BE2C (cell line): Measurements from ENCODE around the gene AGAP3.

ENCODE experiments used
- DNase-seq: peaks from one replicate; pipeline ENCODE4 v3.0.0-alpha.2; 2020
- H3K27me3 ChIP-seq: fragments of 250-450 bp; sonication (Bioruptor Pico); 2 replicates; pipeline ENCODE4 v1.5.1; 2020; ENCODE audit warnings: mild to moderate bottlenecking
- H3K36me3 ChIP-seq: fragments of 250-450 bp; sonication (Bioruptor Pico); 2 replicates; pipeline ENCODE4 v1.5.1; 2020; ENCODE audit warnings: mild to moderate bottlenecking
- H3K4me1 ChIP-seq: fragments of 250-450 bp; sonication (Bioruptor Pico); 2 replicates; pipeline ENCODE4 v1.5.1; 2020
- H3K4me3 ChIP-seq: 2 replicates; pipeline ENCODE4 v1.5.1; 2011; ENCODE audit warnings: low read depth, low read length
- H3K9me3 ChIP-seq: fragments of 250-450 bp; sonication (Bioruptor Pico); 2 replicates; pipeline ENCODE4 v1.5.1; 2020
- TF ChIP-seq, protein P1 (sequence below): IDR thresholded peaks from 2 replicates; pipeline ENCODE4 v1.5.1; 2012; ENCODE audit warnings: mild to moderate bottlenecking, low read depth, low read length

AGAP3 gene

DNA sequence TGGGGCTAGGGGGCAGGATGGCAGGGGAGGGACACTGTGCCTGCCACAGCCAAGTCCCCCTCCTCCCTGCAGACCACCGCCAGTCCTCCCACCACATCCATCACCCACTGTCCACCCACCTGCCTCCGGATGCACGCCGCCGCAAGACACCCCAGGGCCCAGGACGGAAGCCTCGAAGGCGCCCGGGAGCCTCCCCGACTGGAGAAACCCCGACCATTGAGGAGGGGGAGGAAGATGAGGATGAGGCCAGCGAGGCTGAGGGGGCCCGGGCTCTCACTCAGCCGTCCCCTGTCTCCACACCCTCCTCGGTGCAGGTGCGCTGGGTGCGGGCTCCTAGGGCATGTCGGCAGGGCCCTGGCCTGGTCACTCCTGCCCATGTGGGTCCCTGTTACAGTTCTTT, 21.8 kb upstream of the AGAP3 start:
- no peak for DNase-seq
- no peak overlapping the region for H3K4me3 ChIP-seq
- TF ChIP-seq, protein P1, sequence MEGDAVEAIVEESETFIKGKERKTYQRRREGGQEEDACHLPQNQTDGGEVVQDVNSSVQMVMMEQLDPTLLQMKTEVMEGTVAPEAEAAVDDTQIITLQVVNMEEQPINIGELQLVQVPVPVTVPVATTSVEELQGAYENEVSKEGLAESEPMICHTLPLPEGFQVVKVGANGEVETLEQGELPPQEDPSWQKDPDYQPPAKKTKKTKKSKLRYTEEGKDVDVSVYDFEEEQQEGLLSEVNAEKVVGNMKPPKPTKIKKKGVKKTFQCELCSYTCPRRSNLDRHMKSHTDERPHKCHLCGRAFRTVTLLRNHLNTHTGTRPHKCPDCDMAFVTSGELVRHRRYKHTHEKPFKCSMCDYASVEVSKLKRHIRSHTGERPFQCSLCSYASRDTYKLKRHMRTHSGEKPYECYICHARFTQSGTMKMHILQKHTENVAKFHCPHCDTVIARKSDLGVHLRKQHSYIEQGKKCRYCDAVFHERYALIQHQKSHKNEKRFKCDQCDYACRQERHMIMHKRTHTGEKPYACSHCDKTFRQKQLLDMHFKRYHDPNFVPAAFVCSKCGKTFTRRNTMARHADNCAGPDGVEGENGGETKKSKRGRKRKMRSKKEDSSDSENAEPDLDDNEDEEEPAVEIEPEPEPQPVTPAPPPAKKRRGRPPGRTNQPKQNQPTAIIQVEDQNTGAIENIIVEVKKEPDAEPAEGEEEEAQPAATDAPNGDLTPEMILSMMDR, result no peak
- peaks cover 58% of the 10 kb centered on the region for H3K36me3 ChIP-seq
- H3K4me1 ChIP-seq, result peaks cover 11% of the 10 kb centered on the region
- no peaks in the 10 kb centered on the region for H3K27me3 ChIP-seq
- no peaks in the 10 kb centered on the region for H3K9me3 ChIP-seq

DNA sequence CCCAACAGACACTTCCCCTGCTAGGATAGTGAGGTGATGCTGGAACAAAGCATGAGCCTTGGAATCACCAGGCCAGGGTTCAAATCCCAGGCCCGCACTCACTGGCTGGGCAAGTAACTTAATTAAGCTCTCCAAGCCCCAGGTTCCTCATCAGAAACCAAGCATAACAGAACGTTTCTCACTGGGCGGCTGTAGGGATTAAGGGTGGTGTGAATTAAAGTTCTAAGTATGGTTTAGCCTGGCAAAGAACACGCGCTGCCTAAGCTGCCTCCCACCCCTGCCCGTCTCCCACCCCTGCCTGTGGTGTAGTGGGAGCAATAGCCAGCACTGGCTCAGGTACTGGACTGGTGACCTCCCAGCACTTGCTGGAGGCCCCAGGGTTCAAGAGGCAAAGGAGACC, 21.3 kb upstream of the AGAP3 start:
- TF ChIP-seq, protein P1, result no peak
- DNase-seq, result no peak
- peaks cover 11% of the 10 kb centered on the region for H3K4me1 ChIP-seq
- no peak overlapping the region for H3K4me3 ChIP-seq
- H3K27me3 ChIP-seq, result no peaks in the 10 kb centered on the region
- peaks cover 63% of the 10 kb centered on the region for H3K36me3 ChIP-seq
- H3K9me3 ChIP-seq, result no peaks in the 10 kb centered on the region

DNA sequence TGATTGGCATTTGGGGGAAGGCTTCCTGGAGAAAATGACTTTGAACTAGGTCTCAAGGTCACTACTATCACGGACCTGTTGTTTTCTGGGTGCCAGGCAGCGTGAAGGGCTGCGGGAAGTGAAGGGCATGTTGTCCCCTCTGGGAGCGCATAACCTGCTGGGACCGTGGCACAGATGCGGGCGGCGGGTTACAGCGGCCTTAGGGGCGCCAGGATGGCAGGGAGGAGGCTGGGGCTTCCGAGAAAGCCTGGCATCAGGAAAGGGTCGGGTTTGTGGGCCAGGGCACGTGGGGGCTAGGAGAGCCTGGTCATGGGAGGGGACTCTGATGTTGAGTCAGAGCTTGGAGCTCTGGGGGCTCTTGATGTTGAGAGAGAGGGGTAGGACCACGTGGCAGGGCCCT, 20.8 kb upstream of the AGAP3 start:
- TF ChIP-seq, protein P1, result no peak
- peaks cover 68% of the 10 kb centered on the region for H3K36me3 ChIP-seq
- no peaks in the 10 kb centered on the region for H3K27me3 ChIP-seq
- peaks cover 11% of the 10 kb centered on the region for H3K4me1 ChIP-seq
- H3K9me3 ChIP-seq, result no peaks in the 10 kb centered on the region
- no peak for DNase-seq
- no peak overlapping the region for H3K4me3 ChIP-seq

DNA sequence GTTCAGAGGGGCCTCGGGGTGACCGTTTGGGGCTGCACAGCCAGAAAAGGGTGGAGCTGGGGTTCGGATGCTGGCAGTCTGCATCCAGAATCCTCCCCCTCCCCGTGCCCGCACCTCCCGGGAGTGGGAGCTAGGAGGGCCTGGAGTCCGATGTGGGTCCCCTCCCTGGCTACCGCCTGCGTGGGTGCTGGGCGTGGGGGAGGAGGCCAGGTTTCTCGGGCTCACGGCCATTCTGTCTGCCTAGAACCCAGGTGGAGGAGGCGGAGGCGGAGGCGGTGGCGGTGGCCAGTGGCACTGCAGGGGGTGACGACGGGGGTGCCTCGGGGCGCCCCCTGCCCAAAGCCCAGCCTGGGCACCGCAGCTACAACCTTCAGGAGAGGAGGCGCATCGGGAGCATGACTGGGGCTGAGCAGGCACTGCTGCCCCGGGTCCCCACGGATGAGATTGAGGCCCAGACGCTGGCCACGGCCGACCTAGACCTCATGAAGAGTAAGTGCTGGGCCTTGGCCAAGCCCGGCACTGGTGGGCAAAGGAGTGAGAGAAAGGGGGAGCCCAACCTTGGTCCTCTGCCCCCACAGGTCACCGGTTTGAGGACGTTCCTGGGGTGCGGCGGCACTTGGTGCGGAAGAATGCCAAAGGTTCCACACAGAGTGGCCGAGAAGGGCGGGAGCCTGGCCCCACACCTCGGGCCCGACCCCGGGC, 19.9 kb upstream of the AGAP3 start:
- TF ChIP-seq, protein P1, result no peak
- Histone ChIP-seq H3K27me3 (no peaks in the 10 kb centered on the region), H3K4me3 (no peak overlapping the region), H3K9me3 (no peaks in the 10 kb centered on the region), H3K36me3 (peaks cover 77% of the 10 kb centered on the region), H3K4me1 (peaks cover 10% of the 10 kb centered on the region)
- no peak for DNase-seq

DNA sequence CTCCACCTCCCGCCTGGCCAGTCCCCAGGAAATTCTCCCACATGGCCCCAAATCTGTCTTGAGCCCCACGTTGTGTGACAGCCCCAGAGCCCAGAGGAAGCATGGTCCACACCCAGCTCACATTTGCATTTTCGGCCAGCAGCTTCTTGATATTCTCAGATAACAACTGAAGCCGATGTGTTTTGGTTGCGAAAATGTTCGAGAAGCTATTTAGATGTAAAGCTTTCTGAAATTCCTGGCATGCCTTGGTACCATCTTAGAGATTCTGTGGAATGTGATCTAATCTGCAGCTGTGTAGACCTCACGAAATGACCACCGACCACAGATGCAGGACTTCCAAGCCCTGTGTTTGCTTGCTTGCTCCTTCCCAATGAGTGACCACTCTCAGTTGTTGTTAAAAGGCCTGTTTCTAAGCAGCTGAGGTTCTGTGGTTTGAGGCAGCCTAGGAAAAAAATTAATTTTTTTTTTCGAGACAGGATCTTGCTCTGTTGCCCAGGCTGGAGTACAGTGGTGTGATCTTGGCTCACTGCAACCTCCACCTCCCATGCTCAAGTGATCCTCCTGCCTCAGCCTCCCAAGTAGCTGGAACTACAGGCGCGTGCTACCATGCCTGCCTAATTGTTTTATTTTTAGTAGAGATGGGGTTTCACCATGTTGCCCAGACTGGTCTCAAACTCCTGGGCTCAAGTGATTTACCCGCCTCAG, 18.1 kb upstream of the AGAP3 start:
- peaks cover 90% of the 10 kb centered on the region for H3K36me3 ChIP-seq
- TF ChIP-seq, protein P1, result no peak

DNA sequence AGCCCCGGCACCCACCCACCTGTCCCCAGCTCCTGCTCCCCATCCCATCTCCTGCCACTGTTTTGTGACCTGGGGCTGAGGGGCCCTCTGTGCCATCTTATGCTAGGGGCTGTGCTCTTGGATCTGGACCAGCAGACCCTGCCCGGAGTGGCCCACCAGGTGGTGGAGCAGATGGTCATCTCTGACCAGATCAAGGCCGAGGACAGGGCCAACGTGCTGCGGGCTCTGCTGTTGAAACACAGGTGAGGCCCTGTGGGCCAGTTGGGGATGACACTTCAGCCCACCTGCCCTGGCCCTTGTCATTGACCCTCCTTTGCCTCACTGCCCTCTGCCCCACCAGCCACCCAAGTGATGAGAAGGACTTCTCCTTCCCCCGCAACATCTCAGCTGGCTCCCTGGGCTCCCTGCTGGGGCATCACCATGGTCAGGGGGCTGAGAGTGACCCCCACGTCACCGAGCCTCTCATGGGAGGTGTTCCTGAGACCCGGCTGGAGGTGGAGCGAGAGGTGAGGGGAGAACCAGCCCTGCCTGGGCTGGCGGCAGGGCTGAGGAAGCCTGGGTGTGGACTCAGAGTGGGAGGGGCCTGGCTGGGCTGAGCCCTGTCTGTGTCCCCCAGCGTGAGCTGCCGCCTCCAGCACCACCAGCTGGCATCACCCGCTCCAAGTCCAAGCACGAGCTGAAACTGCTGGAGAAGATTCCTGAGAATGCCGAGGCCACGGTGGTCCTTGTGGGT, 16.3 kb upstream of the AGAP3 start:
- TF ChIP-seq, protein P1, result no peak
- H3K4me3 ChIP-seq, result no peak overlapping the region
- H3K4me1 ChIP-seq, result no peaks in the 10 kb centered on the region
- H3K27me3 ChIP-seq, result no peaks in the 10 kb centered on the region
- peaks cover 94% of the 10 kb centered on the region for H3K36me3 ChIP-seq
- DNase-seq, result no peak
- H3K9me3 ChIP-seq, result no peaks in the 10 kb centered on the region

More for the DNA sequence above, 18.1 kb upstream of the AGAP3 start:
- Histone ChIP-seq H3K27me3 (no peaks in the 10 kb centered on the region), H3K4me1 (peaks cover 3% of the 10 kb centered on the region; the same call in 1 of the 2 replicates), H3K4me3 (no peak overlapping the region), H3K9me3 (no peaks in the 10 kb centered on the region)
- DNase-seq, result no peak
